IMR-90 (cell line): Measurements from ENCODE around the gene TBC1D32.

ENCODE experiments used
- BHLHE40 ChIP-seq: fragments of 150-350 bp; IDR thresholded peaks from 2 replicates; pipeline ENCODE4 v1.6.1; 2016; ENCODE audit warnings: mild to moderate bottlenecking, low read depth, low read length
- CEBPB ChIP-seq: IDR thresholded peaks from 2 replicates; pipeline ENCODE4 v1.6.1; 2012; ENCODE audit warnings: low read depth, low read length, improper control_type of control experiment
- CHD1 ChIP-seq: IDR thresholded peaks from 2 replicates; pipeline ENCODE4 v1.6.1; 2012; ENCODE audit warnings: low read depth, low read length, improper control_type of control experiment
- FOS ChIP-seq: fragments of 150-350 bp; IDR thresholded peaks from 2 replicates; pipeline ENCODE4 v1.6.1; 2016; ENCODE audit warnings: low read depth, low read length
- MAFK ChIP-seq: IDR thresholded peaks from 2 replicates; pipeline ENCODE4 v1.6.1; 2012; ENCODE audit warnings: low read depth, low read length, improper control_type of control experiment
- MAZ ChIP-seq: IDR thresholded peaks from 2 replicates; pipeline ENCODE4 v1.6.1; 2012; ENCODE audit warnings: low read depth, mild to moderate bottlenecking, low read length, improper control_type of control experiment, moderate library complexity, borderline replicate concordance
- MXI1 ChIP-seq: IDR thresholded peaks from 2 replicates; pipeline ENCODE4 v1.6.1; 2012; ENCODE audit warnings: low read depth, mild to moderate bottlenecking, low read length, moderate library complexity, borderline replicate concordance
- POLR2A ChIP-seq: IDR thresholded peaks from 2 replicates; pipeline ENCODE4 v1.6.1; 2012; ENCODE audit warnings: mild to moderate bottlenecking, low read depth, low read length
- RAD21 ChIP-seq: IDR thresholded peaks from 2 replicates; pipeline ENCODE4 v1.6.1; 2012; ENCODE audit warnings: low read length, improper control_type of control experiment
- RFX5 ChIP-seq: IDR thresholded peaks from 2 replicates; pipeline ENCODE4 v1.8.0; 2012; ENCODE audit warnings: low read depth, mild to moderate bottlenecking, low read length, moderate library complexity
- SMC3 ChIP-seq: fragments of 150-350 bp; IDR thresholded peaks from 2 replicates; pipeline ENCODE4 v1.6.1; 2016; ENCODE audit warnings: low read depth, mild to moderate bottlenecking, antibody characterized with exemption, low read length, moderate library complexity
- TF ChIP-seq, protein P1 (sequence below): conservative IDR thresholded peaks from 2 replicates; pipeline ENCODE4 v1.5.1; 2012; ENCODE audit warnings: mild to moderate bottlenecking, low read depth, low read length, improper control_type of control experiment
- TF ChIP-seq, protein P2 (sequence below): fragments of 150-350 bp; IDR thresholded peaks from 2 replicates; pipeline ENCODE4 v1.6.1; 2017; ENCODE audit warnings: mild to moderate bottlenecking, antibody characterized with exemption, low read length, low read depth
- TF ChIP-seq, protein P3 (sequence below): fragments of 150-350 bp; IDR thresholded peaks from 2 replicates; pipeline ENCODE4 v1.6.1; 2016; ENCODE audit warnings: low read depth, mild to moderate bottlenecking, low read length, moderate library complexity, borderline replicate concordance

DNA sequence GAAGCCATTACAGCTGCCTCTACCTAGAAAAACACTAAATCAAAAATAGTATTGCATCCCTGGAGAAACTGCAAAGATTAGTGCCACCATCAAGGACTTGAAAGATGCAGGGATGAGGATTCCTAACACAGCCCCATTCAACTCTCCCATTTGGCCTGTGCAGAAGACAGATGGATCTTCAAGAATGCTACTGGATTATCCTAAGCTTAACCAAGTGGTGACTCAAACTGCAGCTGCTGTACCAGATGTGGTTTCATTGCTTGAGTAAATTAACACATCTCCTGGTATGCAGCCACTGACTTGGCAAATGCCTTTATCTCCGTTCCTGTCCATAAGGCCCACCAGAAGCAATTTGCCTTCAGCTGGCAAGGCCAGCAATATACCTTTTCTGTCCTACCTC lies 117.4 kb downstream of the TBC1D32 start:
- TF ChIP-seq CEBPB (no peak), POLR2A (no peak), RAD21 (no peak), RFX5 (no peak), MAZ (no peak), MAFK (no peak), BHLHE40 (no peak), MXI1 (no peak), CHD1 (no peak), SMC3 (no peak), FOS (no peak)
- TF ChIP-seq, protein P1, sequence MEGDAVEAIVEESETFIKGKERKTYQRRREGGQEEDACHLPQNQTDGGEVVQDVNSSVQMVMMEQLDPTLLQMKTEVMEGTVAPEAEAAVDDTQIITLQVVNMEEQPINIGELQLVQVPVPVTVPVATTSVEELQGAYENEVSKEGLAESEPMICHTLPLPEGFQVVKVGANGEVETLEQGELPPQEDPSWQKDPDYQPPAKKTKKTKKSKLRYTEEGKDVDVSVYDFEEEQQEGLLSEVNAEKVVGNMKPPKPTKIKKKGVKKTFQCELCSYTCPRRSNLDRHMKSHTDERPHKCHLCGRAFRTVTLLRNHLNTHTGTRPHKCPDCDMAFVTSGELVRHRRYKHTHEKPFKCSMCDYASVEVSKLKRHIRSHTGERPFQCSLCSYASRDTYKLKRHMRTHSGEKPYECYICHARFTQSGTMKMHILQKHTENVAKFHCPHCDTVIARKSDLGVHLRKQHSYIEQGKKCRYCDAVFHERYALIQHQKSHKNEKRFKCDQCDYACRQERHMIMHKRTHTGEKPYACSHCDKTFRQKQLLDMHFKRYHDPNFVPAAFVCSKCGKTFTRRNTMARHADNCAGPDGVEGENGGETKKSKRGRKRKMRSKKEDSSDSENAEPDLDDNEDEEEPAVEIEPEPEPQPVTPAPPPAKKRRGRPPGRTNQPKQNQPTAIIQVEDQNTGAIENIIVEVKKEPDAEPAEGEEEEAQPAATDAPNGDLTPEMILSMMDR = no peak
- TF ChIP-seq, protein P2, sequence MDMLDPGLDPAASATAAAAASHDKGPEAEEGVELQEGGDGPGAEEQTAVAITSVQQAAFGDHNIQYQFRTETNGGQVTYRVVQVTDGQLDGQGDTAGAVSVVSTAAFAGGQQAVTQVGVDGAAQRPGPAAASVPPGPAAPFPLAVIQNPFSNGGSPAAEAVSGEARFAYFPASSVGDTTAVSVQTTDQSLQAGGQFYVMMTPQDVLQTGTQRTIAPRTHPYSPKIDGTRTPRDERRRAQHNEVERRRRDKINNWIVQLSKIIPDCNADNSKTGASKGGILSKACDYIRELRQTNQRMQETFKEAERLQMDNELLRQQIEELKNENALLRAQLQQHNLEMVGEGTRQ = no peak
- TF ChIP-seq, protein P3, sequence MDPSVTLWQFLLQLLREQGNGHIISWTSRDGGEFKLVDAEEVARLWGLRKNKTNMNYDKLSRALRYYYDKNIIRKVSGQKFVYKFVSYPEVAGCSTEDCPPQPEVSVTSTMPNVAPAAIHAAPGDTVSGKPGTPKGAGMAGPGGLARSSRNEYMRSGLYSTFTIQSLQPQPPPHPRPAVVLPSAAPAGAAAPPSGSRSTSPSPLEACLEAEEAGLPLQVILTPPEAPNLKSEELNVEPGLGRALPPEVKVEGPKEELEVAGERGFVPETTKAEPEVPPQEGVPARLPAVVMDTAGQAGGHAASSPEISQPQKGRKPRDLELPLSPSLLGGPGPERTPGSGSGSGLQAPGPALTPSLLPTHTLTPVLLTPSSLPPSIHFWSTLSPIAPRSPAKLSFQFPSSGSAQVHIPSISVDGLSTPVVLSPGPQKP = no peak
